ENCODE measurements around the gene ZCCHC8. TPM values are rescaled to one million over a fixed set of nuclear protein-coding genes. Genes with fewer than 3 reads are reported as not detected.
A peak's percentile ranks its signal among the peaks of the same experiment; 100 is the strongest.

Gene ZCCHC8
- total RNA-seq, 1 experiment from 2014 or later: 35.3 TPM

GRCh38 chr12:122528582-122528981, 27.9 kb upstream of the ZCCHC8 start:
- peaks cover 83% of the 10 kb centered on the region for H3K79me2 ChIP-seq (ENCODE audit: low read length)
- H3K9ac ChIP-seq (ENCODE audit: low read length): peak overlapping the region; percentile 85
- no peak overlapping the region for H2AFZ ChIP-seq (ENCODE audit: low read length)
- H3K4me2 ChIP-seq (ENCODE audit: low read depth, low read length, poor library complexity, severe bottlenecking): peak overlapping the region; percentile 92
- H3K9me2 ChIP-seq (replicated peaks; ENCODE audit: insufficient read depth, low read length): no peaks in the 10 kb centered on the region
- H3K4me1 ChIP-seq (ENCODE audit: low read length): peaks cover 50% of the 10 kb centered on the region
- H3K4me3 ChIP-seq (ENCODE audit: low read length): peak overlapping the region; percentile 92
- peaks cover 28% of the 10 kb centered on the region for H3K36me3 ChIP-seq (ENCODE audit: insufficient read depth, low read length)
- H3K27me3 ChIP-seq (ENCODE audit: low read length): no peaks in the 10 kb centered on the region
- no peak for DNase-seq
- peaks cover 13% of the 10 kb centered on the region for H4K20me1 ChIP-seq (ENCODE audit: insufficient read depth, low read depth, low read length)
- H3K9me3 ChIP-seq (ENCODE audit: low read length): no peaks in the 10 kb centered on the region
- no peak overlapping the region for H3K27ac ChIP-seq (ENCODE audit: low read length)

GRCh38 chr12:122527478-122527944, 26.8 kb upstream of the ZCCHC8 start:
- Histone ChIP-seq H4K20me1 (ENCODE audit: insufficient read depth, low read depth, low read length) (peaks cover 22% of the 10 kb centered on the region), H2AFZ (ENCODE audit: low read length) (peak overlapping the region; percentile 18; the same call in 1 of the 2 replicates), H3K4me3 (ENCODE audit: low read length) (peak overlapping the region; percentile 92), H3K27ac (ENCODE audit: low read length) (peak overlapping the region; percentile 83), H3K27me3 (ENCODE audit: low read length) (no peaks in the 10 kb centered on the region), H3K36me3 (ENCODE audit: insufficient read depth, low read length) (peaks cover 36% of the 10 kb centered on the region), H3K79me2 (ENCODE audit: low read length) (peaks cover 84% of the 10 kb centered on the region), H3K9me3 (ENCODE audit: low read length) (no peaks in the 10 kb centered on the region), H3K4me1 (ENCODE audit: low read length) (peaks cover 55% of the 10 kb centered on the region), H3K9ac (ENCODE audit: low read length) (peak overlapping the region; percentile 85), H3K9me2 (replicated peaks; ENCODE audit: insufficient read depth, low read length) (no peaks in the 10 kb centered on the region), H3K4me2 (ENCODE audit: low read depth, low read length, poor library complexity, severe bottlenecking) (peak overlapping the region; percentile 92)
- DNase-seq: peak; percentile 86

- Histone ChIP-seq H3K27ac (ENCODE audit: low read length) (peak within 1 kb of the TSS; percentile 92), H3K36me3 (ENCODE audit: insufficient read depth, low read length) (peaks cover 42% of the 10 kb centered on the region), H3K27me3 (ENCODE audit: low read length) (no peaks in the 10 kb centered on the region), H3K4me2 (ENCODE audit: low read depth, low read length, poor library complexity, severe bottlenecking) (peak within 1 kb of the TSS; percentile 92), H3K79me2 (ENCODE audit: low read length) (peaks cover 90% of the 10 kb centered on the region), H3K4me3 (ENCODE audit: low read length) (peak within 1 kb of the TSS; percentile 92), H3K9me2 (replicated peaks; ENCODE audit: insufficient read depth, low read length) (no peaks in the 10 kb centered on the region), H4K20me1 (ENCODE audit: insufficient read depth, low read depth, low read length) (peaks cover 28% of the 10 kb centered on the region), H3K9ac (ENCODE audit: low read length) (peak within 1 kb of the TSS; percentile 93), H3K9me3 (ENCODE audit: low read length) (no peaks in the 10 kb centered on the region), H3K4me1 (ENCODE audit: low read length) (peaks cover 55% of the 10 kb centered on the region), H2AFZ (ENCODE audit: low read length) (peak within 1 kb of the TSS; percentile 18; the same call in 1 of the 2 replicates)
- peak; percentile 100 for DNase-seq
Observed at GRCh38 chr12:122526683-122527477, 26.1 kb upstream of the ZCCHC8 start, which contains the start of the genes KNTC1 and RSRC2. Gene KNTC1 (plus strand): TSS chr12:122527249. CDS start chr12:122530064, 2,815 bp downstream. Gene RSRC2 (minus strand): TSS chr12:122526936. CDS start chr12:122526853, 83 bp downstream.

- DNase-seq: peak; percentile 38
- peak overlapping the region; percentile 63 for H3K4me3 ChIP-seq (ENCODE audit: low read length)
- H3K27me3 ChIP-seq (ENCODE audit: low read length): no peaks in the 10 kb centered on the region
- peaks cover 35% of the 10 kb centered on the region for H4K20me1 ChIP-seq (ENCODE audit: insufficient read depth, low read depth, low read length)
- no peak overlapping the region for H3K27ac ChIP-seq (ENCODE audit: low read length)
- H3K9ac ChIP-seq (ENCODE audit: low read length): peak overlapping the region; percentile 21; the same call in 1 of the 2 replicates
- H3K4me1 ChIP-seq (ENCODE audit: low read length): peaks cover 38% of the 10 kb centered on the region
- peaks cover 92% of the 10 kb centered on the region for H3K79me2 ChIP-seq (ENCODE audit: low read length)
- peaks cover 60% of the 10 kb centered on the region for H3K36me3 ChIP-seq (ENCODE audit: insufficient read depth, low read length)
- H3K4me2 ChIP-seq (ENCODE audit: low read depth, low read length, poor library complexity, severe bottlenecking): peak overlapping the region; percentile 91
- no peaks in the 10 kb centered on the region for H3K9me3 ChIP-seq (ENCODE audit: low read length)
- no peaks in the 10 kb centered on the region for H3K9me2 ChIP-seq (replicated peaks; ENCODE audit: insufficient read depth, low read length)
- no peak overlapping the region for H2AFZ ChIP-seq (ENCODE audit: low read length)
Observed at GRCh38 chr12:122523846-122524718, 23.4 kb upstream of the ZCCHC8 start.

- peak overlapping the region; percentile 9 for H3K4me2 ChIP-seq (ENCODE audit: low read depth, low read length, poor library complexity, severe bottlenecking)
- H3K27me3 ChIP-seq (ENCODE audit: low read length): no peaks in the 10 kb centered on the region
- H3K79me2 ChIP-seq (ENCODE audit: low read length): peaks cover 91% of the 10 kb centered on the region
- H3K27ac ChIP-seq (ENCODE audit: low read length): no peak overlapping the region
- no peak overlapping the region for H2AFZ ChIP-seq (ENCODE audit: low read length)
- H4K20me1 ChIP-seq (ENCODE audit: insufficient read depth, low read depth, low read length): peaks cover 40% of the 10 kb centered on the region
- peaks cover 68% of the 10 kb centered on the region for H3K36me3 ChIP-seq (ENCODE audit: insufficient read depth, low read length)
- peaks cover 30% of the 10 kb centered on the region for H3K4me1 ChIP-seq (ENCODE audit: low read length)
- no peak overlapping the region for H3K9ac ChIP-seq (ENCODE audit: low read length)
- H3K9me3 ChIP-seq (ENCODE audit: low read length): no peaks in the 10 kb centered on the region
- DNase-seq: no peak
- H3K9me2 ChIP-seq (replicated peaks; ENCODE audit: insufficient read depth, low read length): no peaks in the 10 kb centered on the region
- H3K4me3 ChIP-seq (ENCODE audit: low read length): no peak overlapping the region
Observed at GRCh38 chr12:122523280-122523679, 22.5 kb upstream of the ZCCHC8 start.

GRCh38 chr12:122520676-122521075, 19.9 kb upstream of the ZCCHC8 start:
- peaks cover 91% of the 10 kb centered on the region; the same call in 1 of the 2 replicates for H3K36me3 ChIP-seq (ENCODE audit: insufficient read depth, low read length)
- no peak for DNase-seq
- H3K9me2 ChIP-seq (replicated peaks; ENCODE audit: insufficient read depth, low read length): no peaks in the 10 kb centered on the region
- no peaks in the 10 kb centered on the region for H3K9me3 ChIP-seq (ENCODE audit: low read length)
- H3K27me3 ChIP-seq (ENCODE audit: low read length): no peaks in the 10 kb centered on the region
- no peak overlapping the region for H3K4me2 ChIP-seq (ENCODE audit: low read depth, low read length, poor library complexity, severe bottlenecking)
- H3K79me2 ChIP-seq (ENCODE audit: low read length): peaks cover 90% of the 10 kb centered on the region
- no peak overlapping the region for H3K4me3 ChIP-seq (ENCODE audit: low read length)
- H2AFZ ChIP-seq (ENCODE audit: low read length): no peak overlapping the region
- no peak overlapping the region for H3K9ac ChIP-seq (ENCODE audit: low read length)
- H3K4me1 ChIP-seq (ENCODE audit: low read length): peaks cover 25% of the 10 kb centered on the region
- H3K27ac ChIP-seq (ENCODE audit: low read length): no peak overlapping the region
- peaks cover 44% of the 10 kb centered on the region for H4K20me1 ChIP-seq (ENCODE audit: insufficient read depth, low read depth, low read length)

- Histone ChIP-seq H3K27ac (ENCODE audit: low read length) (no peak overlapping the region), H3K79me2 (ENCODE audit: low read length) (peaks cover 86% of the 10 kb centered on the region), H4K20me1 (ENCODE audit: insufficient read depth, low read depth, low read length) (peaks cover 40% of the 10 kb centered on the region), H3K9me2 (replicated peaks; ENCODE audit: insufficient read depth, low read length) (no peaks in the 10 kb centered on the region), H3K36me3 (ENCODE audit: insufficient read depth, low read length) (peaks cover 93% of the 10 kb centered on the region; the same call in 1 of the 2 replicates), H3K4me2 (ENCODE audit: low read depth, low read length, poor library complexity, severe bottlenecking) (no peak overlapping the region), H3K4me1 (ENCODE audit: low read length) (peaks cover 13% of the 10 kb centered on the region), H2AFZ (ENCODE audit: low read length) (no peak overlapping the region), H3K27me3 (ENCODE audit: low read length) (no peaks in the 10 kb centered on the region), H3K9ac (ENCODE audit: low read length) (no peak overlapping the region), H3K9me3 (ENCODE audit: low read length) (no peaks in the 10 kb centered on the region), H3K4me3 (ENCODE audit: low read length) (no peak overlapping the region)
- DNase-seq: no peak
Observed at GRCh38 chr12:122519418-122519817, 18.7 kb upstream of the ZCCHC8 start.

Data from Karpas-422 (cell line).